Retina (tissue), 1 donor: ENCODE results near the gene ZNF664.

Experiments used
- DNase-seq: peaks from one replicate; pipeline ENCODE4 v3.0.0-alpha.2; 2016

The ZNF664 gene

DNA sequence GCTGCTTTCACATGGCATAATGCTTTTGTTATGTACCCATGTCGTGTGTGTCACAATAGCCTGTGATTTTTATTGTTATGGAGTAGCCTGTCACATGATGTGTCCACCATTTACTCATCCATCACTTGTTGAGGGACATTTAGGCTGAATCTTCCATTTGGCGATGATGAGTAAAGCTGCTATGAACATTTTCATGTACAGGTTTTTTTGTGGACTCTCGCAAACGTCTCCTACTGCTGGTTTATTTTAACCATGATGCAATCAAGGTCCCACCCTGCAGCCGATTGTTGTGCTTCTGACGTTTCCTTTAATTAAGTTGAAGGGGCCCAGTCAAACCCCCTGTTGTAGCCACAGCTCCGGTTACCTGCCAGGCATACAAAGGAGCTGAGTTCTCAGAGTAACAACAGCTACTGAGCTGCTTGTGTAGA lies 63.2 kb downstream of the ZNF664 start:
- DNase-seq, result no peak

DNA sequence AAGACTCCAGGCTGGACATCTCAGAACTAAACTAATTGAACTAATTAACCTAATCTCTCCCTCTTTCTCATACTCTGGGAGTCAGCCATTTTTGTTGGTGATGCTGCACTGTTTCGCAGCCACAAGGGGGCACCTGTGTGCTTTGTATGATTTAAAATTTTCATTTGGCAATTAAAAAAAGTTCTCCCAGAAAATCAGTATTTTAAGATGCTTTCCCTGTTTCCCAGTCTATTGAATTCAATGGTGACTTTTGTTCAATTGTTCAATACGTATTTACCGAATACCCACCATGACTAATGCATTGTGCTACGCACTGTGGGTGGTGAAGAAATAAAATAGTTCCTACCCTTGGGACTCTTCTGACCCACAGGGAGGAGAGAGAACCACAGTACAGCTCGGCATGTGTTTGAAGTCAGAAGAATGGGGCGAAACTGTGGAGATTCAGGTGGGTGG lies 63.7 kb downstream of the ZNF664 start:
- DNase-seq, result peak; percentile 80

GRCh38 chr12:124037331-124037730 lies 64.3 kb downstream of the ZNF664 start:
- no peak for DNase-seq

GRCh38 chr12:124039276-124039675 lies 66.3 kb downstream of the ZNF664 start:
- no peak for DNase-seq

DNA sequence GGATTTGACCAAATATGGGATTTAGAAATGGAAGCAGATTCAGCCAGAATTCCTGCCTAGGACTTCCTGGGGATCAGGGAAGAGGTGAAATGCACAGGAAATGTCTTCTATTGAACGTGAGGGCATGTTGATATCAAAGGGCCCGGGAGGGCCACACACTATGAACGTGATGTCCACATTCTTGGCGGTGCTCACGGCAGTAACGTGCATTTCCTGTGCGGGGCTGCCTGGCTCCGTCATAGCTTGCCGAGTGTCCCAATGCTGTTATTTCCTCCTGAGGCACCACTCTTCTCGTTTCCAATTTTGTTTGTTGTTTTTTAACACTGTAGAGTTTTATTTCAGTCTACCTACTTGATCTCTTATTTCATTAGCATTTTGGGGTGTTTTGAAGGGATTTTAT lies 67.3 kb downstream of the ZNF664 start:
- no peak for DNase-seq

DNA sequence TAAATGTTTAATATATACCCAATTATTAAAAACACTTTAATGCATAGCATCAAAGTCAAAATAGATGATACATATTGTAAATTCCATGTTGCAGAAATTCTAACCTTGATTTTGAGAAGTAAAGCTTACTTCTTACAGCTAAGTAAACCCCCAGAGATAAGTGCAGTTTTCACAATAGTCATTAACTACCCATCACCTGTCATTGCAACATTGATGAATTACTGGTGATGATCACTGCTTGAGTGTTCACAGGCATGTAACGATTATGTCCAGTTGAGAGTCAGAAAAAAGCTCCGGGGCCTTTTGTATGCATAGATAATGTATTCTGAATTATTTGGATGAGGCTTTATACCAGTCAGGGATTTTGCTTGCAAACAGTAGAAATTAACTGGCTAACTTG lies 67.7 kb downstream of the ZNF664 start:
- DNase-seq, result no peak

GRCh38 chr12:124041907-124042306 lies 68.9 kb downstream of the ZNF664 start:
- no peak for DNase-seq

- no peak for DNase-seq
Measured at GRCh38 chr12:124044021-124044420, 71.0 kb downstream of the ZNF664 start.

DNA sequence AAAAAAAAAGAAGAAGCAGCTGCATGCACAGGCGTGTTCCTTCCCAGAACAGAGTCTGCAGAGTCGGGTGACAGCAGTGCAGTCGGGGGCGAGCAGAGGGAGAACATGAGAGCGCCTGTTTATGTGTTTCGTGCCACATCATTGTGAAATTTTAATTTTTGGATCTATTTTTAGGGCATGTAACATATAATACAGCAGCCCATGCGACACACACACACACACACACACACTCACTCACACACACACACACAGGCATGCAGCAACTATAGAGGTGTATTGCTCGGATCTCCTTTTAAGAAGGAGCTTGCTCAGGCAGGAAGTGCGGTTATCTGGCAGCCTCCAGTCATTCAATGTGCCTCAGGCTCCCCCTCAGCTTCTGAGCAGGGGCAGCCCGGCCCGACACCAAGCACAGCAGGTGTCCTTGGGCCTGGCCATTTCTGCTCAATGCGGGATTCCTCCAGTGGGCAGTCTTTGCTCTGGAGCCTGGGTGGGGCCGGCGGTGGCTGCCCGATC lies 71.8 kb downstream of the ZNF664 start:
- DNase-seq, result peak; percentile 51

DNA sequence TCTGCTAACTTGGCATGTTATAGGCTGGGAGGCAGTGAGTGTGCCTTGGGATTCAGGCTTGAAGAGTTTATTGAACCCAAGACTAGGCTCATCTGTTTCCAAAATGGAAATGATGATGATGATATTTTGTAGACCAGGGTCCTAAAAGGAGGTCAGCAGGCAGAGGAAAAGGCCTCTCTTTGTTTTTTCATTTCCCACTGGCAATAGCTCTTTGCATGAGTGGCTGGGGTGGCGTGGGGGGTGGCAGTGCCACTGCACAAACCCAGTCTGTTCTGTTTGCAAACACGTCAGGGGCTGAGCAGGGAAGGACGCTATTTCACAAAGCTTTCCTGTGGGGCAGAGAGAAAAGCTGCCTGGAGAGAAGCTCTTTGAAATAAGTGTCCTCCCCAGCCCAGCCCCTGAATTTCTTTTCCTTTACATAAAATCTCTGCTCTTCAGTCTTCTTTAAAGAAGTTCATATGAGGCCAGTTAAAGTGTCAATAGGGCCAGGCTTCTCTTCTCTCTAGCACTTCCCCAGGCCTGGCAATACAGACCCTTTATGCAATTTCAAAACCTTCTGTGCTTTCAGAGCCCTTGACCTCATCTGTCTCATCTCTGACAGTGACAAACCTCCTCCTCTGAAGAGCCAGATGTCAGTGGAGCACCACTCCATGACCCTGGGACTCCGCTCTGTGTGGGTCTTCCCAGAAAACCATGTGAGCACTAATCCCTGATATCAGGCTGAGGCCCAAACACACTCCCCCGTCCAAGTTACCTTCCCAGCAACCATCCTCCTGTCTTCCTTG lies 72.8 kb downstream of the ZNF664 start:
- no peak for DNase-seq

DNA sequence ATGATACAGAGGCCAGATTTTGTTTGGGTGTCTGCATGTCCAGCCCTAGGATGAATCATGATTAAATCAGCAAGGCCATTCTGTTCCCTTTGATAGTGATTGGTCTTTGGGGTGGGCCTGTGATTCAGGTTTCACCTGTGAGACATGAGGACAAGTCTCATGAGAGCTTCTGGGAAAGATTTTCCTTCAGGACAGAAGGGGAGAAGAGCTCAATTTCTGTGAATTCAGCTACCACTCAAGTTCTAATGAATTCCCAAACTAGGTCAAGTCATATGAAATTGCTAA lies 73.4 kb downstream of the ZNF664 start:
- DNase-seq, result no peak

GRCh38 chr12:124047045-124047566 lies 74.1 kb downstream of the ZNF664 start:
- no peak for DNase-seq

DNA sequence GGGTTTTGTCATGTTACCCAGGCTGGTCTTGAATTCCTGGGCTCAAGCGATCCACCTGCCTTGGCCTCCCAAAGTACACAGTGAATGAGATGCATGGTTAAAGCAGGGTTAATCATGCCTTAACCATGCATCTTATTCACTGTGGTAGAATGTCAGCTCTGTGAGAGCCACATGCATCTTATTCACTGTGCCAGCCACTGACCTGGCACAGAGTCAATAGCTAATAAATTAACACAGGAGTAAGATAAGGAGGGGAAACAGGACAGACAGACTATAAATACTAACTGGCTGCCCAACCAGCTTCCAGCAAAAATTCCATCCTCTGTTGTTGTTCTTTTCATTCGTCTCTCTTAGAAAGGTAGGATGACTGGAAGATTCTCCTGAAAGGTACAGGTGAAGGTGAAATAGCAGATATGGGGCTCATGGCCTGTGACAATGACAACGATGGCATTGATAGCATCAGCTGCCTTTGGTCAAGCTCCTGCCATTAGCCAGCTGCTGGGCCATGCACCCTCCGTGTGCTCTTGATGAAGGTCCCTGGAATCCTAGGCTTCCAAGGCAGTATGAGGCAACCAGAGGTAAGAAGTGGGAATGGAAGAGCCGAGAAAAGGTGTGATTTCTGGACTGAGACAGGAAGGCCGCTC lies 76.6 kb downstream of the ZNF664 start:
- DNase-seq, result no peak

GRCh38 chr12:124053851-124054250 lies 80.8 kb downstream of the ZNF664 start:
- peak; percentile 71 for DNase-seq

DNA sequence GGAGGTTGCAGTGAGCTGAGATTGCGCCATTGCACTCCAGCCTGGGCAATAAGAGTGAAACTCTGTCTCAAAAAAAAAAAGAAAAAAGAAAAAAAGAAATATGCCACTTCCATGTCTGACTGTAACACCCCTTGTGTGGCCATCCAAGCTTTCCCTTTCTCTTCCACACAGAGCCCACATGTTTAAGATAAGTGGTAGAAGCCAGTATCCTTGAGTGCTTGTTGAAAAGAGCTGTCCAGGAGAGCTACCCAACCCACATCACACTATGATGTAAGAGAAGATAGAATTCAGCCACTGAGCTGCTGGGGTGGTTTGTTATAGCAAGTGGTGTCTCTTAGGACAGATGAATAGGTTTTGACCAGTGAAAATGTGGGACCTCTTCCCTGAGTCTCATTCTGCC lies 82.1 kb downstream of the ZNF664 start:
- DNase-seq, result no peak

DNA sequence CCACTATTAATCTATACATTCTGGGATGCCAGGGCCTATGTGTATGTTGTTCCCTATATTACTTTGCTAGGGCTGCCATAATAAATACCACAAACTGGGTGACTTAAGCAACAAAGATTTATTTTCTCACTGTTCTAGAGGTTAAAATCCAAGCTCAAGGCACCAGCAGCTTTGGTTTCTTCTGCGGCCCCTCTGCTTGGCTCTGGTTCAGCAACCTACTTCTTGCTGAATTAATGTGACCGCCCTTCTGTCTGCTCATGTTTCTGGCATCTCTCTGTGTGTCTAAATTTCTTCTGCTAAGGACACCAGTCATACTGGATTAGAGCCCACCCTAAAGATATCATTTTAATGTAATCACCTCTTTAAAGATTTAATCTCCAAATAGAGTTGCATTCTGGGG lies 84.7 kb downstream of the ZNF664 start:
- no peak for DNase-seq

GRCh38 chr12:124059752-124060151 lies 86.7 kb downstream of the ZNF664 start:
- no peak for DNase-seq
